Stimulated activated CD8-positive, alpha-beta memory T cell treated with anti-CD3 and anti-CD28 coated beads, Interleukin-7, amount 100 ng/mL, for 24 hours (primary cell): ENCODE results near the gene DGKH.
"Not testable (repeated sequence)": the region's sequence is repeated elsewhere in the genome, so short reads cannot be mapped to it uniquely, and the experiment has no call there.

Experiments
- DNase-seq: peaks from one replicate; pipeline ENCODE4 v3.0.0-alpha.2; 2020; ENCODE audit warnings: low read depth

The DGKH gene

DNA sequence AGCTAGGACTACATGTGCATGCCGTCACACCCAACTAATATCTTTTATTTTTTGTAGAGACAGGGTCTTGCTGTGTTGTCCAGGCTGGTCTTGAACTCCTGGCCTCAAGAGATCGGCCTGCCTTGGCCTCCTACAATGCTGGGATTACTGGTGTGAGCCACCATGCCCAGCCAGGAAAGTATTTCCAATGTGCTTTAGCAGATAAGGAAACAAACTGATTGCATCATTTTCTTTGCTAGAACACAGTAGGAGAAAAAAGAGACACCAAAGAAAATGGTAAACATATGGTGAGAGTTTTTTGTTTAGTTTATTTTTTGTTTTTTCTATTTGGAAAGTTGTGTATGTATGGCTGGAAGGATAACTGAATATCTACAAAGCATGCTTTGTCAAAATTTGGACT, 176.6 kb downstream of the DGKH start:
- DNase-seq, result no peak

DNA sequence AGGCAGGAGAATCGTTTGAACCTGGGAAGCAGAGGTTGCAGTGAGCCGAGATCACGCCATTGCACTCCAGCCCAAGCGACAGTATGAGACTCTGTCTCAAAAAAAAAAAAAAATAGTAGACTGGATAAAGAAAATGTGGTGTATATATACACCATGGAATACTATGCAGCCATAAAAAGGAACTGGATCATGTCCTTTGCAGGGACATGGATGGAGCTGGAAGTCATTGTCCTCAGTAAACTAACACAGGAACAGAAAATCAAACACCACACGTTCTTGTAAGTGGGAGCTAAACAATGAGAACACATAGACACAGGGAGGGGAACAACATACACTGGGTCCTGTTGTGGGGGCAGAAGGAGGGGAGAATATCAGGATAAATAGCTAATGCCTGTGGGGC, 178.3 kb downstream of the DGKH start:
- not testable (repeated sequence) for DNase-seq

DNA sequence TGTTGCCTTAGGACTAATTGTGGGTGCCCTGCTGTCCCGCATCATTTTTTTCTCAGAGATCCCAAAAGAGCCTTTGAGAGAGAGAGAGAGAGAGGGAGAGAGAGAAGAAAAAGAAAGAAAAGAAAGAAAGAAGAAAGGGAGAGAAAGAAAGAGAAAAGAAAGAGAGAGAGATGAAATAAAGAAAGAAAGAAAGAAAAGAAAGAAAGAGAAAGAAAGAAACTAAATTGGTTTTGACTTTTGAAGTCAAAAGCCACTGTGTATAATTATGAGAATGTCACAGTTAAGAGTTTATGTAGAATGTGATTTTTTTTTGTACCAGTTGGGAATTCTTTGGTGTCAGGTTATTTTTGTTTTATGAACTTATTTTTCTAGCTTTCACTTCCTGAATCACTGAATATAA, 180.1 kb downstream of the DGKH start:
- DNase-seq, result no peak

DNA sequence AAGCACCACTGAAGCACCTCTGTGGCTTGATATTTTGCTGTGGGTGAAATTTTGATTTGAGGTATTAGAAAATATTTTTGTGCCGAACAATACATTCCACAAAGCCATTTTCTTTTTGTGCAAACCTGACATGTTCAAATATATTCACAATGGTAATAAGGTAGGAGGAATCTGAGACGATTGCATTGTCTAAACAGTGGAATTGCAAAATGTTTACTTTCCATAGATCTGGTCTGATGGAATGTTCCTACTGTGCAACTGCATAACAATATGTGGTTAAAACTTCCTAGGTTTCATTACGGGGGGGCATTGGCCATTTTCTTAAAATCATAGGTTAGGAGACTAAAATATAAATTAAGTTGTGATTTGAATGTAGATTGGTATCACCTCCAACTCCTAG, 180.8 kb downstream of the DGKH start:
- DNase-seq, result no peak

DNA sequence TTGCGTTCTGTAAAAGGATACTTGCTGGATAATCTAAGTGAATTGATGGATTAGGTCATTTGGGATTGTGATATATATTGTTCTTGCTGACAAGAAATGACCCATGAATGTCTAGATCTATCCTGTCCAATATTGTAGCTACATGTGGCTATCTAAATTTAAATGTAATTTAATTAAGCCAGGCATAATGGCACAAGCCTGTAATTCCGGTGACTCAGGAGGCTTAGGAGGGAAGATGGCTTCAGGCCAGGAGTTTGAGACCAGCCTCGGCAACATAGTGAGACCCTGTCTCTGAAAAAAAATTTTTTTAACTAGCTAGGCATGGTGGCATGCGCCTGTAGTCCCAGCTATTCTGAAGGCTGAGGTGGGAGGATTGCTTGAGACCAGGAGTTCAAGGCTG, 184.2 kb downstream of the DGKH start:
- DNase-seq, result no peak

DNA sequence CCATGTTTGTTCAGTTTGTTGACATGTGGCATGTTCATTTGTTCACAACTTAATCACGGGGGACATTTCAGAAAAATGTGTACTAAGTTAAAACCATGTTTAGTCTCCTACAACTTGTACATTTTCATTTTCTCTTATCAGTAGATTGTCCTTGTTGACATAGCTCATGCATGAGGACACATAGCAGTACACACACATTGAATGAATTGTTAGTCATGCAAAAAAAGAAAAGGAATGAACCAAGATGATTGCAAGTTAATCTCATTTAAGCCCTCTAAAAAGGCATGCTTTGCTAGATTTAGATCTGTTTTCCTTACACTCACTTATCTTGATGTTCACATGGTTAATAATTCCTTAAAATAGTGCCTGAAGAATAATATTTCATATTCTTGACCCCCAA, 185.3 kb downstream of the DGKH start:
- no peak for DNase-seq

GRCh38 chr13:42239161-42239560, 190.7 kb downstream of the DGKH start:
- no peak for DNase-seq

DNA sequence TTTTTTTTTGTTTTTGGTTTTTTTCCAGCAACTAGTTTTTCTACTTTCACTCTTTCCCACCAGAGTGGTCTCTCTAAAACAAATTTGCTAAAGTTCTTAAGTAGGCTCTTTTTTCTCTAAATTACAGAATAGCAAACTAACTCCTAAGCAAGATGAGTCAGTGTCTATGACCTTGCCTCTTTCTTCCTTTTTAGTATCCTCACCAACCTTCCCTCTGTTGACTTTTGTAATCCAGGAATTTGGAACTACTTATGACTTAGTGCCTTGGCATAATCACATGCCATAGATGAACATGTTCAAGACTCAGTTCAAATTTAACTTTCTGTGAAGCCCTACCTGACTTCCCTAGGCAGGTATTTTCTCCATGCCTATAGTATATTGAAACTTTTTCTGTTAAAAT, 191.2 kb downstream of the DGKH start:
- no peak for DNase-seq

DNA sequence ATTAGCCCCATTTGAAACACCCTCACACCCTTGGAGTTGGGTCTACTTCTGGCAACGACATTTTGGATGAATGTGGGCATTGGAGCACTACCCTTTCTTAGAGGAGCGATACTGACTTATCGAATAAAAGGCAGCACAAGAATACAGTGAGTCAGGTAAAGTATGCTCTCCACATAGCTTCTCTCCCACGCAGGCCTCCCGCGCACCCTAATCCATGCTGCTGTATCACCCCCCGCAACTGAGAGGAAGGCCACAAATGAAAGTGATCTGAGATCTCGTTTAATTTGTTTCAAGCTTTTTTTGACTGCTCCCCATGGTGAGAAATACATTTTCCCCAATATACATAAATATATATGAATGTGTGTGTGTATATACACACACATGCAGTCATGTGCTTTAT, 198.1 kb downstream of the DGKH start:
- no peak for DNase-seq

DNA sequence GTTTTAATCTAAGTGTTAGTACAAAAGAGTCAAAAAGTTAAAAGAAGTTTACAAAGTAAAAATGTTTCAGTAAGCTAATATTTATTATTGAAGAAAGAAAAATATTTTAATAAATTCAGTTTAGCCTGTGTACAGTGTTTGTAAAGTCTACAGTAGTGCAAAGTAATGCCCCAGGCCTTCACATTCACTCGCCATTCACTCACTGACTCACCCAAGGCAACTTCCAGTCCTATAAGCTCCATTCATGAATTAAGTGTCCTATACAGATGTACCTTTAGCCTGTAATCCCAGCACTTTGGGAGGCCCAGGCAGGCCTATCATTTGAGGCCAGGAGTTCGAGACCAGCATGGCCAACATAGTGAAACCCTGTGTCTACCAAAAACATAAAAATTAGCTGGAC, 199.4 kb downstream of the DGKH start:
- DNase-seq, result no peak

DNA sequence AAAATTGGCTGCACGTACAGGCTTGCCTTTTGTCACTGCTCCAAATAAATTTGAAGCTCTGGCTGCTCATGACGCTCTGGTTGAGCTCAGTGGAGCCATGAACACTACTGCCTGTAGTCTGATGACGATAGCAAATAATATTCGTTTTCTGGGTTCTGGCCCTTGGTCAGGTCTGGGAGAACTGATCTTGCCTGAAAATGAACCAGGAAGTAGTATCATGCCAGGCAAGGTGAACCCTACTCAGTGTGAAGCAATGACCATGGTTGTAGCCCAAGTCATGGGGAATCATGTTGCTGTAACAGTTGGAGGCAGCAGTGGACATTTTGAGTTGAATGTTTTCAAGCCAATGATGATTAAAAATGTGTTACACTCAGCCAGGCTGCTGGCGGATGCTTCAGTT, 207.4 kb downstream of the DGKH start:
- no peak for DNase-seq

DNA sequence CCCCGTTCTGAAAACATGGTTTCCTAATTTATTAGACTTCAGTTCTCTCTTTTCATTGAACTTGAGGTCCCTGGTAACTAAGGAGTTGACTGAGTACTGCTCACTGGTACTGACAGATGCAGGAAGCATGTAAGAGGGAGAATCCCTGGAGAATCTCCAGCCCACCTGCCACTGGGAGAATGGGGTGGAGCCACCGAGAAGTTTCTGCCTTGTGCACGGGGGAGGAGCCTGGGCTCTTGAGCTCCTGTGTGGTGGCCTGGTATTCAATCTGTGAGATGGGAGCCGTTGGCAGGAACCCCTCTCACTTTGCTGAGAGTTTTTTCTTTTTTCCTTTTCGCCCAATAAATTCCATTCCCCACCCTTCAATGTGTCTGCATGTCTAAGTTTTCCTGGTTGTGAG, 210.3 kb downstream of the DGKH start:
- DNase-seq, result no peak

DNA sequence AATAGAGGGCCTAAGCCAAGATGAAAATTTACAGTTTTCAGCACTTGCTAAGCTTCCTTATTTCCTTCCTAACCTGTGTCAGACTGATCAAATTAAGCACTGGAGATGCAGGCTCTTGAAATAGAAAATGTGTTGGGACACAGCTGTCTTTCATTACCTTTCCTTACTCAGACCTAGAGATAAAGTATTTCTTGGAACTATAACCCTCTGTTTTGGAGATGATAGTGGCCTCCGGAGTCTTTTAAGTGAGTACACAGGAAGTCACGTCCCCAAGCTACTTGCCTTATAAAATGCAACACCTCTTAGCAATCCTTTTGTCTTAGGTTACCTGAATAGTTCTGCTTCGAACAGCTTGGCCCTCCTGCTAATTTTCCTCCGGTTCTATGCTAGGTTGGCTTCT, 211.1 kb downstream of the DGKH start:
- no peak for DNase-seq

GRCh38 chr13:42260903-42261654, 212.6 kb downstream of the DGKH start:
- no peak for DNase-seq

- no peak for DNase-seq
Observed at GRCh38 chr13:42266473-42266872, 218.0 kb downstream of the DGKH start.

DNA sequence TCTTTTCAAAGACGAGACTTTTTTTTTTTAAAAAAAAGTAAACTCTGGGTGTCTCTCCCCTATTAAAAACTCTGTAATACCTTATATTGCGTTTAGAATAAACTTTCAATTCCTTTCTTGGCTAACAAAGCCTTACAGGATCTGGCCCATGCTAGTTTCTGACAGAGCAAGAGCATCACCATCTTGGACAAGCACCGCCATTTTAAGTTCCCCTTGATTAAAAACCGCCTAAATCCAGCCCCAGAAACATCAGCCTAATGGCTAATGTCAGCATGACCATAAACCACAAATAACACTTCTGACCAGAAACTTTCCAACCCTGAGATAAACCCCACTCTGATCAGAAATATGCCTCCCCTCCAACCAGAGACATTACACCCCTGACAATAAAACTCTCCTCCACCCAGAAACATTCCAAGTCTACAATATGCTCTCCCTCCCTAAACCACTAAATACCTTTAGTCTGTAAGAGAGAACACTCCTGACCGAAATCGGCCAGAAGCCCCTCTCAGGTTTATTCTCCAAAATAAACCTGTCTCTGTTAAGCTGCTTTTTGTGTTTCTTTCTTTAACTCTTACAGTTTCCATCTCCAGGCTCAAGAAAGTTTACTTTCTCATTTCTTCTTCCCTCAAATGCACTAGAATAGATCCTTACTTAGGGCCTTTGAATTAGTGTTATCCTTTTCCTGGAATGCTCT, 221.9 kb downstream of the DGKH start:
- DNase-seq, result no peak

GRCh38 chr13:42270857-42271215, 222.4 kb downstream of the DGKH start:
- DNase-seq, result no peak

DNA sequence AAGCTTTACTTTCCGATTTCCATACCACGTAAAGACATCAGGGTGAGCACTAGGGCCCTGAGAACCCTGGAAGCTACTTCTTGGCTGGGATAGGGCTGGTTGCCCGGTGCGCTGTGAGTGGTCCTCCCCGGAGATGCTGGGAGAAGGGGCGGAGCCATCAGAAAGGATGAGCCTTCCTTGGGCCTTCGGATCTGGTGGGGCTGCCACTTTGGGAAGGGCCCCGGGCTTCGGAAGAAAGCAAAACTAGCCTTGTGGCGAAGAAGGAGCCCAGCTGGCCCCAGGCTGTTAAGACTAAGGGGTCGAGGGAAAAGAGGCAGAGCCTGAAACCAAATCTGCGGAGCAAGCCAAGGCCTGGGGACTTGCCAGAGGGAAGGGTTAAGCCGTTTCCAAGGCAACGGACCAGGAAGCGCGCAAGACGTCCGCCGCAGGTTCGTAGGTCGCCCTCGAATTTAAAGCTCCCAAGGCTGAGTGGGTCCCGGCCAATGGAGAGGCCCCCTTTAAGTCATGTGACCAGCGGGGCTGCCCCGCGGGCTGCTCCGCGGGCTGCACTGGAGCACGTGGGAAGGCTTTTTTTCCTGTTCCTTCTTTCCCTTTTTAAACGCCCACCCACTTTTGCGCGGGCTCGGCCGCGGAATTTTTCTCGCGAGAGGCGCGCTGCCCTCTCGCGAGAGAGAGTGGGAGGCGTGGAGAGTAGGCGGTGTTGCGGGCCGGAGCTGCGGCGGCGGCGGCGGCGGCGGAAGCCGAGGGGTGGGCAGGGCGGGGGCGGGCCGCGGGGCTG, 223.1 kb downstream of the DGKH start:
- DNase-seq, result peak; percentile 83

GRCh38 chr13:42272115-42272803, 223.8 kb downstream of the DGKH start, which contains the start of gene AKAP11:
Gene AKAP11, plus strand, starts transcription at chr13:42272152. Its CDS starts 14,197 bp downstream, at chr13:42286349.
- peak; percentile 11 for DNase-seq

GRCh38 chr13:42272804-42273175, 224.3 kb downstream of the DGKH start:
- DNase-seq, result no peak

GRCh38 chr13:42274386-42275097, 226.1 kb downstream of the DGKH start:
- DNase-seq, result no peak

DNA sequence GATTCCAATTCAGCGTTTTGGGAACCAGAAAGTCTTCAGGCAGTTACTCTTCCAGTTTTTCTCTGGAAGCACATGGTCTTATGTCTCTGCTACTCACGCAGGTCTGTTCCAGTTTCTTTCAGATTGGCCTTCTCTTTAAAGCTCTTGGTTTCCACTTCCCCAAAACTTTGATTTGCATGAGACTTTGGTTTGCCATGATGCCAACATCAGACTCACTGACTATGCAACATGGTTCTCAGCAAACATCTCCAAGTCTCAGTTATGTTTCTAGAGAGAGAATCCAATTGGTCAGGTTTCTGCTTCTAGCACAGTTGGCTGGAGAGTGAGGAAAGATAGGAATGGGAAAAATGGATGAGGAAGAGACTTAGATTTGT, 226.6 kb downstream of the DGKH start:
- no peak for DNase-seq
